HG03575 (cell line): ENCODE measurements around the gene ALOX12.
"Not testable (repeated sequence)": the region's sequence is repeated elsewhere in the genome, so short reads cannot be mapped to it uniquely, and the experiment has no call there.

Source experiments
- ATAC-seq: cut with Tn5 transposase; IDR thresholded peaks from one replicate; pipeline ENCODE4 v1.9.1; 2021; ENCODE audit not compliant: unreplicated experiment, insufficient number of reproducible peaks, low FRiP score; ENCODE audit errors: extremely low read depth

ALOX12 gene, protein sequence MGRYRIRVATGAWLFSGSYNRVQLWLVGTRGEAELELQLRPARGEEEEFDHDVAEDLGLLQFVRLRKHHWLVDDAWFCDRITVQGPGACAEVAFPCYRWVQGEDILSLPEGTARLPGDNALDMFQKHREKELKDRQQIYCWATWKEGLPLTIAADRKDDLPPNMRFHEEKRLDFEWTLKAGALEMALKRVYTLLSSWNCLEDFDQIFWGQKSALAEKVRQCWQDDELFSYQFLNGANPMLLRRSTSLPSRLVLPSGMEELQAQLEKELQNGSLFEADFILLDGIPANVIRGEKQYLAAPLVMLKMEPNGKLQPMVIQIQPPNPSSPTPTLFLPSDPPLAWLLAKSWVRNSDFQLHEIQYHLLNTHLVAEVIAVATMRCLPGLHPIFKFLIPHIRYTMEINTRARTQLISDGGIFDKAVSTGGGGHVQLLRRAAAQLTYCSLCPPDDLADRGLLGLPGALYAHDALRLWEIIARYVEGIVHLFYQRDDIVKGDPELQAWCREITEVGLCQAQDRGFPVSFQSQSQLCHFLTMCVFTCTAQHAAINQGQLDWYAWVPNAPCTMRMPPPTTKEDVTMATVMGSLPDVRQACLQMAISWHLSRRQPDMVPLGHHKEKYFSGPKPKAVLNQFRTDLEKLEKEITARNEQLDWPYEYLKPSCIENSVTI

DNA sequence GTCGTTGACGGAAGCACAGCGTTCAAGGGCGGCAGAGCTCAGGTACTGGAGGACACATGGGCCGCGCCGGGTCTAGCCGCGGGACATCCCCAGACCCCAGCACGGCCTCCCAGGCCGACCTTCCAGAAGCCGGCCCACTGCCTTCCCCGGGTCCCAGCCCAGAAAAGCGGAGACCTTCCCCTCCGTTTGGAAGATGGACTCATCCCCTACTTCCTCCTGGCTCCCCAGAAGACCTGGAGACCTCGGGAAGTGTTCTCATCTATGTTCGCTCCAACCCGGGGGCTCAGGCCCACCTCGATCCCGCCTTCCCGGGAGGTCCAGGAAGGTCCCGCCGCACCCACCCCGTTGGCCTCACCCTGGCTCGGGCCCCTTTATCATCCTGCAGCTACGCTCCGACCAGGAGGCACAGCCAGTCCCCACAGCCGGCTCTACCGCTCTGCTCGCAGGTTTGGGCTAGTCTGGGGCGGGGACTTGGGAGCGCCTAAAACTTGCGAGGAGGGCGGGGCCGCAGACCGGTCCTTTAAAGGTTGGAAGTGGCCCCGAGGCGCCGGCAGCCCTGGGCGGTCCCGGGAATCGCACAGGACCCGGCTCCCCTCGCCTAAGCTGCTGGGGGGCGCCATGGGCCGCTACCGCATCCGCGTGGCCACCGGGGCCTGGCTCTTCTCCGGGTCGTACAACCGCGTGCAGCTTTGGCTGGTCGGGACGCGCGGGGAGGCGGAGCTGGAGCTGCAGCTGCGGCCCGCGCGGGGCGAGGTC lies at the start of gene ALOX12:
TSS of gene ALOX12 (plus strand) at position 550 of the 756 bp plus-strand sequence. CDS start at position 619, 69 bp downstream.
- ATAC-seq, result no peak

GRCh38 chr17:6947745-6948144 lies 48.1 kb upstream of the ALOX12 start:
- no peak for ATAC-seq

GRCh38 chr17:6948562-6948961 lies 47.3 kb upstream of the ALOX12 start:
- ATAC-seq, result no peak

GRCh38 chr17:6948976-6949375 lies 46.9 kb upstream of the ALOX12 start:
- no peak for ATAC-seq

DNA sequence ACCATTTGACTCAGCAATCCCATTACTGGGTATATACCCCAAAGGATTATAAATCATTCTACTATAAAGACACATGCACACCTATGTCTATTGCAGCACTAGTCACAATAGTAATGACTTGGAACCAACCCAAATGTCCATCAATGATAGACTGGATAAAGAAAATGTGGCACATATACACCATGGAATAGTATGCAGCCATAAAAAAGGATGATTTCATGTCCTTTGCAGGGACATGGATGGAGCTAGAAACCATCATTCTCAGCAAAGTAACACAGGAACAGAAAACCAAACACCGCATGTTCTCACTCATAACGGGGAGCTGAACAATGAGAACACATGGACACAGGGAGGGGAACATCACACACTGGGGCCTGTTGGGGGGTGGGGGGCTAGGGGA lies 44.9 kb upstream of the ALOX12 start:
- not testable (repeated sequence) for ATAC-seq

DNA sequence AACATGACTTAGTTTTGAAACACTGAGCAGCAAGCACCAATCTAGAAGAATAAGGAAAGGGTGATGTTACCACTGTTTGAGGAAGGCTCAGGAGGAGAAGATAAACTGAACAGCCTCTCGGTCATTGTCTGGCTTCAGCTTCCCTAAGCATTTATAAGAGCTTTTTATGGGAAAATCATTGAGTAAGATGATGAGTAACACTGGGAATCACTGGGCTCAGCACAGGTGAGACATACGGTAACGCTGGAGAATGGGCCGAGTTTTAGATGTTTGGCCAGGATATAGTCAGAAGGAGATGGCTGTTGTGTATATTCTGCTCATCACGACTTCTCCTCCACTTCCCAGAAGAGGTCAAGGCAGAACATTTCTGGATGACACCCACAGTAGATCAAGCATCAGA lies 42.2 kb upstream of the ALOX12 start:
- ATAC-seq, result no peak

- ATAC-seq, result no peak
These were observed 36.1 kb upstream of the ALOX12 start for GRCh38 chr17:6959700-6960099.

DNA sequence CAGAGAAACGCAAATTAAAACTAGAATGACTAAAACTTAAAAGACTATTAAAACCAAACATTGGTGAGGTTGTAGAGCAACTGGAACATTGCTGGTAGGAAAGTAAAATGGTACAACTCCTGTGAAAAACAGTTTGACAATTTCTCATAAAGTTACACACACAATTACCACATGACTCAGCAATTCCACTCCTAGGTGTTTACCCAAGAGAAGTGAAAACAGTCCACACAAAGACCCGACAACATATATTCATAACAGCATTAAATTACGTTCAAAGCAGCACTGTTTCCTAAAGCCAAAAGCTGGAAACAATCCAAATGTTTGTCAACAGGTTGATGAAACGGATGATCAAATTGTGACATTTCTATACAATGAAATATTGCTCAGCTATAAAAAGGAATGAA lies 26.5 kb upstream of the ALOX12 start:
- ATAC-seq, result no peak

DNA sequence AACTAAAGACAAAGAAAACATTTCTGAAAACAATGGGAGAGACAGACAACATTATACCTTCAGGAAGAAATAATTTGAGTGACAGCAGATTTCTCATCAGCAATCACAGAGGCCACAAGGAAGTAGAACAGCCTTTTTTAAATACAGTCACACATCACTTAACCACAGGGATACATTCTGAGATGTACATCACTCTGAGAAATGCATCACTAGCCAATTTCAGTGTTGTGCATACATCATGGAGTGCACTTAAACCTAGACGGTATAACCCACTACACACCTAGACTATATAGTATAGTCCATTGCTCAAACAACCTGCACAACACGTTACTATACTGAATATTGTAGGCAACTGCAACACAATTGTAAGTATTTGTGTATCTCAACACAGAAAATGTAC lies 24.9 kb upstream of the ALOX12 start:
- ATAC-seq, result no peak

DNA sequence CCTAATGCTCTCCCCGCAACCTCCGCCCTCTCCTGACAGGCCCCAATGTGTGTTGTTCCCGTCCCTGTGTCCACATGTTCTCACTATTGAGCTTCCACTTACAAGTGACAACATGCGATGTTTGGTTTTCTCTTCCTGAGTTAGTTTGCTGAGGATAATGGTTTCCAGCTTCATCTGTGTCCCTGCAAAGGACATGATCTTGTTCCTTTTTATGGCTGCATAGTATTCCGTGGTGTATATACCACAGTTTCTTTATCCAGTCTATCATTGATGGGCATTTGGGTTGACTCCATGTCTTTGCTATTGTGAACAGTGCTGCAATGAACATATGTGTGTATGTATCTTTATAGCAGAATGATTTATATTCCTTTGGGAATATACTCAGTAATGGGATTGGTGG lies 16.4 kb upstream of the ALOX12 start:
- ATAC-seq, result not testable (repeated sequence)

DNA sequence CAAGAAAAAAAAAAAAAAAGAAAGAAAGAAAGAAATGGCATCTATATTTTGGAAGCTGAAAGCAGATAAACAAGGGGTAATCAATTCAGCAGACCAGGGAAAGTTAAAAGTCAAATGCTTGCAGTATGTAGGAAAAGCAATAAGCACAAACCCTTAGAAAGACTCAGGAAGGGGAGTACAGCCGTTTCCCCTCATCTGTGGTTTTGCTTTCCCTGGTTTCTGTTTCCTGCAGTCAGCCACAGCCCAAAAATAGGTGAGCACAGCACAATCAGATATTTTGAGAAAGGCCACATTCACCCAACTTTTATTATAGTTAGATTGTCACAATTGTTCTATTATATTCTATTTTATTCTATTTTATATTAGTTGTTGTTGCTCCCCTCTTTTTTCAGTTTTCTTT lies 14.4 kb upstream of the ALOX12 start:
- ATAC-seq, result no peak

- ATAC-seq, result no peak
These were observed 10.6 kb upstream of the ALOX12 start for GRCh38 chr17:6985266-6985665.

DNA sequence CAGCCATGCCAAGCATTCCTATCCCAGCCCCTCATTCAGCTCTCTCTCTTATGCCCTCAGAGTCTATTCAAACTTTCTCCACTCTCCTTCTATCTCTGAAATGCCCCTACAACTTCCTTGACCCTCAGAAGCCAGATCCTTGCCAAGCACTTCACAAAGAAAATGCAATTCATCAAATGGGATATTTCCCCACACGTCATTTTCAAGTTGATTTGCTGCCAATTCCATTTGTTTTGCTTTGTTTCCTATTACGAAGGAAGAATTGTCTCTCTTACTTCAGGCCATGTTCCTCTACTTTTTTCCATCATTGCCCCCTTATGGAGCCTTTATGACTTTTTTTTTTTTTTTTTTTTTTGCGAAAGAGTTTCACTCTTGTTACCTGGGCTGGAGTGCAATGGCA lies 9.2 kb upstream of the ALOX12 start:
- ATAC-seq, result no peak

GRCh38 chr17:6989779-6990178 lies 6.1 kb upstream of the ALOX12 start:
- ATAC-seq, result no peak

- not testable (repeated sequence) for ATAC-seq
These were observed 2.2 kb upstream of the ALOX12 start for GRCh38 chr17:6993613-6994056.

GRCh38 chr17:6994118-6994598 lies 1.7 kb upstream of the ALOX12 start:
- no peak for ATAC-seq

DNA sequence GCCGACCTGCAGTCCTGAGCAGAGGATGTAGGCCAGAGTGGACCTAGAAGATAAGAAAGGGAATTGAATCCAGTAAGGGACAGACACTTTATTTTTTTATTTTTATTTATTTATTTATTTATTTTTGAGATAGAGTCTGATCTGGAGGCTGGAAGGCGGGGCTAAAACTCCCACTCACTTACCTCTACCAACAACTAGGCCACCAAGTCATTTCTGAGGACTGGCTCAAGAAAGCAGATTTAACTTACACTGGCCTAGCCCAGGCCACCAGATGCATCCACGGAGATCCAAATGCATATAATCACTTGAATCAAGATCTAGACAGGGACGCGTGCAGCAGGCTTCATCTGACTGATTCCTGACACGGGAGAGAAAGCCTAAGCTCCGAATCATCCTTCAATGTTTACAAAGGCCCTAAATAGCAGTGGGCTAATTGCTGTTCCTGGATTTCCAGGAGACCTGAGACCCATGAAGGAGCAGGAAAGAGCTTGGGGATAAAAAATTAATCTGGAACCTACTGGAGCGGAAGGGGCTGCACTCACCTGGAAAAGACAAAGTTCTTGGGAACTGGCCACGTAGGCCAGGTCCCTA lies 1.1 kb upstream of the ALOX12 start:
- no peak for ATAC-seq

DNA sequence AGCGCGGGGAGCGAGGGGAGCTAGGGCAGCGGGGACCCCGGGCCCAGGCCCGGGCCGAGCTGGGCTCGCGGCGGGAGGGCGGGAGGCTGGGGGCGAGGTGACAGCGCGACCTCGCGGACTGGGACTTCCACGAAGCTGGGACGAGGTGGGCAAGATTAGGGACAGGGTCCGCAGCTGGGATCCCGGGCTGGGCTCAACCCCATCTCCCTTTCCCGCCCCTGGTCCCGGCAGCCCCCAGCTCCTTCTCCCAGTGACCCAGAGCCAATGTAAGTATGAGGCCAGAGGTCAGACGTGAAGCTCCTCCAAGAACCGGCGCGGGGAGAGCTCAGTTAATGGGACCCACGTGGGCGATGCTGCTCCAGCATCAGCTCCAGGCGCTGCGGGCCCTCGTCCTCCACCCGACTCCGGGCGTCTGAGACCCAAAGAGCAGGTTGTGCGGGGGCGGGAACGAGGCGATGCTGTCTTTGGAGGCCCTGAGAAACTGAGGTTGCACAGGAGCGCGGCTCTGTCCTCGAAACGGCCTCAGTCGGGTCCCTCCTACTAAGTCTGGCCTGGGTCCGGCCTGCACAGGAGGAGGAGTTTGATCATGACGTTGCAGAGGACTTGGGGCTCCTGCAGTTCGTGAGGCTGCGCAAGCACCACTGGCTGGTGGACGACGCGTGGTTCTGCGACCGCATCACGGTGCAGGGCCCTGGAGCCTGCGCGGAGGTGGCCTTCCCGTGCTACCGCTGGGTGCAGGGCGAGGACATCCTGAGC lies 585 bp downstream of the ALOX12 start:
- no peak for ATAC-seq

DNA sequence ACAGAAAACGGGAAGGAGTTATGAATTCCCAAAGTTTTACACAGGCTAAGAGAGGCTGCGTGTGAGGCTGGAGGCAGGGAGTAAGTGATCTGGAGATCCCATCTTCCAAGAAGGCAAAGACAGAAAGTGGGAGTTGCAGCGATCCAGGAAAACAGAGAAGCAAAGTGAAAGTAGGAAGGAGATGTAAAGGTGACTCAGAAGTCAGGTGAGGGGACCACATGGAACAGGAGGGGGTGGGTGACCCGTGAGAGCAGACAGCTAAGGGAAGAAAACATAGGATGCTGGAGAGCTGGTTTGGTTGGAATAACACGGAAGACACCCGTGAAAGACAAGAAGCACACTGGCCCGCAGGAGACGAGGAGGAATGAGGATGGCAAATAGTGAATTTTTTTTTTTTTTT lies 1.3 kb downstream of the ALOX12 start:
- no peak for ATAC-seq
